GM23338 (cell line): ENCODE measurements around the gene HSPG2.

Source experiments
- CREB1 ChIP-seq: fragments of 250-450 bp; sonication (Bioruptor Pico); IDR thresholded peaks from 2 replicates; pipeline ENCODE4 v1.5.0; 2020; ENCODE audit warnings: low read depth, mild to moderate bottlenecking, moderate library complexity
- CTCF ChIP-seq, 2 experiments: fragments of 200-600 bp in 1 of 2; sonication (generic) in 1 of 2; conservative IDR thresholded peaks; 2 replicates each; pipeline versions ENCODE4 v1.5.1 to v1.6.1; 2016 to 2017; ENCODE audit warnings: antibody characterized with exemption in 2 of 2, low read depth in 2 of 2, mild to moderate bottlenecking in 2 of 2, moderate library complexity in 1 of 2
- ETS1 ChIP-seq: IDR thresholded peaks from 2 replicates; pipeline ENCODE4 v1.6.1; 2016; ENCODE audit warnings: antibody characterized with exemption
- EZH2 ChIP-seq: fragments of 200-600 bp; sonication (generic); IDR thresholded peaks from one replicate; pipeline ENCODE4 v1.8.0; 2017; ENCODE audit warnings: antibody characterized with exemption, mild to moderate bottlenecking, low read depth; ENCODE audit not compliant: unreplicated experiment
- EZH2phosphoT487 ChIP-seq: fragments of 200-600 bp; sonication (generic); IDR thresholded peaks from one replicate; pipeline ENCODE4 v1.8.1; 2018; ENCODE audit warnings: antibody characterized with exemption; ENCODE audit not compliant: unreplicated experiment
- POLR2AphosphoS5 ChIP-seq: IDR thresholded peaks from 2 replicates; pipeline ENCODE4 v1.6.1; 2016; ENCODE audit warnings: antibody characterized with exemption, low read depth
- TF ChIP-seq, protein P1 (sequence below): IDR thresholded peaks from one replicate; pipeline ENCODE4 v1.6.1; 2018; ENCODE audit warnings: antibody characterized with exemption; ENCODE audit not compliant: unreplicated experiment
- TF ChIP-seq, protein P2 (sequence below): fragments of 250-450 bp; sonication (Bioruptor Pico); IDR thresholded peaks from 2 replicates; pipeline ENCODE4 v1.5.0; 2020; ENCODE audit warnings: mild to moderate bottlenecking, moderate library complexity

- TF ChIP-seq CTCF (conservative IDR thresholded peaks at IDR 0.05; ENCODE audit: low read depth in 2 of 2) (no peak), EZH2phosphoT487 (no peak), POLR2AphosphoS5 (no peak), CREB1 (CRISPR knock-in tag) (no peak), EZH2 (no peak), ETS1 (no peak)
- TF ChIP-seq, protein P1, sequence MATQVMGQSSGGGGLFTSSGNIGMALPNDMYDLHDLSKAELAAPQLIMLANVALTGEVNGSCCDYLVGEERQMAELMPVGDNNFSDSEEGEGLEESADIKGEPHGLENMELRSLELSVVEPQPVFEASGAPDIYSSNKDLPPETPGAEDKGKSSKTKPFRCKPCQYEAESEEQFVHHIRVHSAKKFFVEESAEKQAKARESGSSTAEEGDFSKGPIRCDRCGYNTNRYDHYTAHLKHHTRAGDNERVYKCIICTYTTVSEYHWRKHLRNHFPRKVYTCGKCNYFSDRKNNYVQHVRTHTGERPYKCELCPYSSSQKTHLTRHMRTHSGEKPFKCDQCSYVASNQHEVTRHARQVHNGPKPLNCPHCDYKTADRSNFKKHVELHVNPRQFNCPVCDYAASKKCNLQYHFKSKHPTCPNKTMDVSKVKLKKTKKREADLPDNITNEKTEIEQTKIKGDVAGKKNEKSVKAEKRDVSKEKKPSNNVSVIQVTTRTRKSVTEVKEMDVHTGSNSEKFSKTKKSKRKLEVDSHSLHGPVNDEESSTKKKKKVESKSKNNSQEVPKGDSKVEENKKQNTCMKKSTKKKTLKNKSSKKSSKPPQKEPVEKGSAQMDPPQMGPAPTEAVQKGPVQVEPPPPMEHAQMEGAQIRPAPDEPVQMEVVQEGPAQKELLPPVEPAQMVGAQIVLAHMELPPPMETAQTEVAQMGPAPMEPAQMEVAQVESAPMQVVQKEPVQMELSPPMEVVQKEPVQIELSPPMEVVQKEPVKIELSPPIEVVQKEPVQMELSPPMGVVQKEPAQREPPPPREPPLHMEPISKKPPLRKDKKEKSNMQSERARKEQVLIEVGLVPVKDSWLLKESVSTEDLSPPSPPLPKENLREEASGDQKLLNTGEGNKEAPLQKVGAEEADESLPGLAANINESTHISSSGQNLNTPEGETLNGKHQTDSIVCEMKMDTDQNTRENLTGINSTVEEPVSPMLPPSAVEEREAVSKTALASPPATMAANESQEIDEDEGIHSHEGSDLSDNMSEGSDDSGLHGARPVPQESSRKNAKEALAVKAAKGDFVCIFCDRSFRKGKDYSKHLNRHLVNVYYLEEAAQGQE, result no peak
- TF ChIP-seq, protein P2, sequence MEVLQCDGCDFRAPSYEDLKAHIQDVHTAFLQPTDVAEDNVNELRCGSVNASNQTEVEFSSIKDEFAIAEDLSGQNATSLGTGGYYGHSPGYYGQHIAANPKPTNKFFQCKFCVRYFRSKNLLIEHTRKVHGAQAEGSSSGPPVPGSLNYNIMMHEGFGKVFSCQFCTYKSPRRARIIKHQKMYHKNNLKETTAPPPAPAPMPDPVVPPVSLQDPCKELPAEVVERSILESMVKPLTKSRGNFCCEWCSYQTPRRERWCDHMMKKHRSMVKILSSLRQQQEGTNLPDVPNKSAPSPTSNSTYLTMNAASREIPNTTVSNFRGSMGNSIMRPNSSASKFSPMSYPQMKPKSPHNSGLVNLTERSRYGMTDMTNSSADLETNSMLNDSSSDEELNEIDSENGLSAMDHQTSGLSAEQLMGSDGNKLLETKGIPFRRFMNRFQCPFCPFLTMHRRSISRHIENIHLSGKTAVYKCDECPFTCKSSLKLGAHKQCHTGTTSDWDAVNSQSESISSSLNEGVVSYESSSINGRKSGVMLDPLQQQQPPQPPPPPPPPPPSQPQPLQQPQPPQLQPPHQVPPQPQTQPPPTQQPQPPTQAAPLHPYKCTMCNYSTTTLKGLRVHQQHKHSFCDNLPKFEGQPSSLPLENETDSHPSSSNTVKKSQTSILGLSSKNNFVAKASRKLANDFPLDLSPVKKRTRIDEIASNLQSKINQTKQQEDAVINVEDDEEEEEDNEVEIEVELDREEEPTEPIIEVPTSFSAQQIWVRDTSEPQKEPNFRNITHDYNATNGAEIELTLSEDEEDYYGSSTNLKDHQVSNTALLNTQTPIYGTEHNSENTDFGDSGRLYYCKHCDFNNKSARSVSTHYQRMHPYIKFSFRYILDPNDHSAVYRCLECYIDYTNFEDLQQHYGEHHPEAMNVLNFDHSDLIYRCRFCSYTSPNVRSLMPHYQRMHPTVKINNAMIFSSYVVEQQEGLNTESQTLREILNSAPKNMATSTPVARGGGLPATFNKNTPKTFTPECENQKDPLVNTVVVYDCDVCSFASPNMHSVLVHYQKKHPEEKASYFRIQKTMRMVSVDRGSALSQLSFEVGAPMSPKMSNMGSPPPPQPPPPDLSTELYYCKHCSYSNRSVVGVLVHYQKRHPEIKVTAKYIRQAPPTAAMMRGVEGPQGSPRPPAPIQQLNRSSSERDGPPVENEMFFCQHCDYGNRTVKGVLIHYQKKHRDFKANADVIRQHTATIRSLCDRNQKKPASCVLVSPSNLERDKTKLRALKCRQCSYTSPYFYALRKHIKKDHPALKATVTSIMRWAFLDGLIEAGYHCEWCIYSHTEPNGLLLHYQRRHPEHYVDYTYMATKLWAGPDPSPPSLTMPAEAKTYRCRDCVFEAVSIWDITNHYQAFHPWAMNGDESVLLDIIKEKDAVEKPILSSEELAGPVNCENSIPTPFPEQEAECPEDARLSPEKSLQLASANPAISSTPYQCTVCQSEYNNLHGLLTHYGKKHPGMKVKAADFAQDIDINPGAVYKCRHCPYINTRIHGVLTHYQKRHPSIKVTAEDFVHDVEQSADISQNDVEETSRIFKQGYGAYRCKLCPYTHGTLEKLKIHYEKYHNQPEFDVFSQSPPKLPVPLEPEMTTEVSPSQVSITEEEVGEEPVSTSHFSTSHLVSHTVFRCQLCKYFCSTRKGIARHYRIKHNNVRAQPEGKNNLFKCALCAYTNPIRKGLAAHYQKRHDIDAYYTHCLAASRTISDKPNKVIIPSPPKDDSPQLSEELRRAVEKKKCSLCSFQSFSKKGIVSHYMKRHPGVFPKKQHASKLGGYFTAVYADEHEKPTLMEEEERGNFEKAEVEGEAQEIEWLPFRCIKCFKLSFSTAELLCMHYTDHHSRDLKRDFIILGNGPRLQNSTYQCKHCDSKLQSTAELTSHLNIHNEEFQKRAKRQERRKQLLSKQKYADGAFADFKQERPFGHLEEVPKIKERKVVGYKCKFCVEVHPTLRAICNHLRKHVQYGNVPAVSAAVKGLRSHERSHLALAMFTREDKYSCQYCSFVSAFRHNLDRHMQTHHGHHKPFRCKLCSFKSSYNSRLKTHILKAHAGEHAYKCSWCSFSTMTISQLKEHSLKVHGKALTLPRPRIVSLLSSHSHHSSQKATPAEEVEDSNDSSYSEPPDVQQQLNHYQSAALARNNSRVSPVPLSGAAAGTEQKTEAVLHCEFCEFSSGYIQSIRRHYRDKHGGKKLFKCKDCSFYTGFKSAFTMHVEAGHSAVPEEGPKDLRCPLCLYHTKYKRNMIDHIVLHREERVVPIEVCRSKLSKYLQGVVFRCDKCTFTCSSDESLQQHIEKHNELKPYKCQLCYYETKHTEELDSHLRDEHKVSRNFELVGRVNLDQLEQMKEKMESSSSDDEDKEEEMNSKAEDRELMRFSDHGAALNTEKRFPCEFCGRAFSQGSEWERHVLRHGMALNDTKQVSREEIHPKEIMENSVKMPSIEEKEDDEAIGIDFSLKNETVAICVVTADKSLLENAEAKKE, result no peak
Measured at GRCh38 chr1:21936366-21937031, 611 bp downstream of the HSPG2 start.
